IMR-90 (cell line): ENCODE results near the gene TSPAN32. TPM values are rescaled to one million over a fixed set of nuclear protein-coding genes. Genes with fewer than 3 reads are reported as not detected.

Experiments used
- ATAC-seq: fragments of 200-7000 bp; cut with Tn5 transposase; 2 replicates; pipeline ENCODE4 v1.9.1; 2020; ENCODE audit warnings: low read depth, mild to moderate bottlenecking, moderate library complexity
- BruUV-seq: library from RNA; stranded (reverse); fragments of 400-500 nt; replicated peaks from 2 replicates; lab custom pipeline; 2021; lab: Mats Ljungman, UMichigan
- CTCF ChIA-PET: fragments of 300-600 bp; formaldehyde crosslinking; extraction: SDS; loops from one replicate; lab custom pipeline; 2021; ENCODE audit warnings: antibody characterized with exemption; lab: Yijun Ruan, JAX
- POLR2A ChIA-PET: fragments of 300-600 bp; sonication (Branson Sonifier 250); formaldehyde crosslinking; loops from one replicate; lab custom pipeline; 2022; ENCODE audit warnings: antibody characterized with exemption; ENCODE audit not compliant: unreplicated experiment; lab: Charles Lee
- DNase-seq: peaks from one replicate; pipeline ENCODE4 v3.0.0; 2013
- H2AFZ ChIP-seq: replicated peaks from 2 replicates; pipeline ENCODE3; 2013; ENCODE audit warnings: low read length, mild to moderate bottlenecking; ENCODE audit not compliant: poor library complexity
- H2AK5ac ChIP-seq: 2 replicates; pipeline ENCODE4 v1.6.1; 2013; ENCODE audit warnings: low read depth, low read length, inconsistent platforms
- H2AK9ac ChIP-seq: replicated peaks from 2 replicates; pipeline ENCODE3; 2013; ENCODE audit warnings: mild to moderate bottlenecking, low read depth, low read length, moderate library complexity; ENCODE audit not compliant: poor library complexity
- H2BK120ac ChIP-seq: 2 replicates; pipeline ENCODE4 v1.6.1; 2013; ENCODE audit warnings: low read depth, low read length, inconsistent platforms
- H2BK15ac ChIP-seq: 3 replicates; pipeline ENCODE4 v1.6.1; 2013; ENCODE audit warnings: low read depth, low read length, inconsistent platforms
- H2BK20ac ChIP-seq: 2 replicates; pipeline ENCODE4 v1.6.1; 2013; ENCODE audit warnings: low read depth, mild to moderate bottlenecking, inconsistent platforms, low read length, moderate library complexity
- H2BK5ac ChIP-seq: 2 replicates; pipeline ENCODE4 v1.6.1; 2013; ENCODE audit warnings: mild to moderate bottlenecking, low read depth, low read length, inconsistent platforms; ENCODE audit not compliant: poor library complexity, severe bottlenecking
- H3K14ac ChIP-seq: replicated peaks from 2 replicates; pipeline ENCODE4 v1.6.1; 2013; ENCODE audit warnings: low read depth, low read length, inconsistent platforms
- H3K18ac ChIP-seq: 2 replicates; pipeline ENCODE4 v1.6.1; 2013; ENCODE audit warnings: low read depth, low read length, control low read depth
- H3K23ac ChIP-seq: 2 replicates; pipeline ENCODE4 v1.6.1; 2013; ENCODE audit warnings: low read depth, low read length, inconsistent platforms
- H3K27ac ChIP-seq: 2 replicates; pipeline ENCODE4 v1.5.1; 2013; ENCODE audit warnings: mild to moderate bottlenecking, control low read depth, low read length; ENCODE audit not compliant: insufficient read depth
- H3K27me3 ChIP-seq: 2 replicates; pipeline ENCODE4 v1.6.1; 2013; ENCODE audit warnings: low read length; ENCODE audit not compliant: control insufficient read depth, insufficient read depth
- H3K36me3 ChIP-seq: 2 replicates; pipeline ENCODE4 v1.6.1; 2013; ENCODE audit warnings: low read length, mixed read lengths; ENCODE audit not compliant: control insufficient read depth, insufficient read depth
- H3K4ac ChIP-seq: 2 replicates; pipeline ENCODE4 v1.6.1; 2013; ENCODE audit warnings: low read depth, low read length, inconsistent platforms
- H3K4me1 ChIP-seq: 2 replicates; pipeline ENCODE4 v1.6.1; 2013; ENCODE audit warnings: low read length, mixed read lengths; ENCODE audit not compliant: control insufficient read depth, insufficient read depth
- H3K4me2 ChIP-seq: 2 replicates; pipeline ENCODE4 v1.6.1; 2013; ENCODE audit warnings: low read depth, mild to moderate bottlenecking, control low read depth, low read length, moderate library complexity
- H3K4me3 ChIP-seq: 2 replicates; pipeline ENCODE4 v1.5.1; 2013; ENCODE audit warnings: low read depth, mild to moderate bottlenecking, control low read depth, low read length, moderate library complexity; ENCODE audit not compliant: insufficient read depth
- H3K56ac ChIP-seq: 2 replicates; pipeline ENCODE4 v1.6.1; 2013; ENCODE audit warnings: low read length, inconsistent platforms; ENCODE audit not compliant: insufficient read depth; ENCODE audit errors: extremely low read depth
- H3K79me1 ChIP-seq, 2 experiments: 2 replicates each; pipeline ENCODE4 v1.6.1; 2013; ENCODE audit warnings: low read length in 2 of 2, inconsistent platforms in 1 of 2, low read depth in 1 of 2
- H3K9ac ChIP-seq: 2 replicates; pipeline ENCODE4 v1.6.1; 2013; ENCODE audit warnings: low read depth, low read length, control low read depth
- H3K9me1 ChIP-seq: 2 replicates; pipeline ENCODE4 v1.6.1; 2013; ENCODE audit warnings: low read length, inconsistent platforms; ENCODE audit not compliant: insufficient read depth
- H3K9me3 ChIP-seq: 2 replicates; pipeline ENCODE4 v1.6.1; 2013; ENCODE audit warnings: low read length; ENCODE audit not compliant: control insufficient read depth, insufficient read depth
- H4K20me1 ChIP-seq: 2 replicates; pipeline ENCODE4 v1.6.1; 2013; ENCODE audit warnings: low read length, inconsistent platforms; ENCODE audit not compliant: insufficient read depth
- H4K5ac ChIP-seq: 2 replicates; pipeline ENCODE4 v1.6.1; 2013; ENCODE audit warnings: mild to moderate bottlenecking, low read depth, low read length, control low read depth
- H4K8ac ChIP-seq, 2 experiments: 2 replicates each; pipeline ENCODE4 v1.6.1; 2013; ENCODE audit warnings: low read depth in 2 of 2, low read length in 2 of 2, control low read depth in 1 of 2, inconsistent platforms in 1 of 2
- H4K91ac ChIP-seq: 2 replicates; pipeline ENCODE4 v1.6.1; 2013; ENCODE audit warnings: low read depth, low read length, inconsistent platforms; ENCODE audit not compliant: insufficient read depth
- NFE2L2 ChIP-seq: fragments of 150-350 bp; IDR thresholded peaks from 2 replicates; pipeline ENCODE4 v1.6.1; 2016; ENCODE audit warnings: low read depth, mild to moderate bottlenecking, low read length
- SMC3 ChIP-seq: fragments of 150-350 bp; IDR thresholded peaks from 2 replicates; pipeline ENCODE4 v1.6.1; 2016; ENCODE audit warnings: low read depth, mild to moderate bottlenecking, antibody characterized with exemption, low read length, moderate library complexity
- WGBS, 2 experiments: methylation state at CpG; one replicate each; pipeline versions ENCODE4 v1.1.5 to v1.1.7; 2013; ENCODE audit warnings: missing lambda C conversion rate in 2 of 2; ENCODE audit not compliant: insufficient read length in 1 of 2; ENCODE audit errors: extremely low coverage in 2 of 2; 5-methylcytosine and 5-hydroxymethylcytosine counted together
- dilution Hi-C: fragments of 300-500 bp; cut with HindIII; formaldehyde crosslinking; loops from one replicate; pipeline ENCODE4 v1.14.3; 2018; ENCODE audit warnings: low sequenced_read_pairs; ENCODE audit not compliant: unreplicated experiment
- in situ Hi-C: fragments of 300-500 bp; cut with MboI; formaldehyde crosslinking; loops from 3 replicates; pipeline ENCODE4 v1.14.3; 2019; ENCODE audit warnings: low sequenced_read_pairs, inconsistent platforms, mixed read lengths
- intact Hi-C: fragments of 100-400 bp; cut with micrococcal nuclease; formaldehyde crosslinking; loops from 2 replicates; pipeline ENCODE4 v1.10.0; 2022
- polyA plus RNA-seq, 3 experiments: library from polyadenylated mRNA; depleted of rRNA; stranded (reverse); fragments of >200 nt; gene quantifications; 2 replicates each; pipeline ENCODE4 v1.2.3, GENCODE V29; 2012; ENCODE audit warnings: low replicate concordance in 1 of 3
- total RNA-seq: library from RNA; depleted of rRNA; stranded (reverse); fragments of >200 nt; gene quantifications from 2 replicates; pipeline ENCODE4 v1.2.3, GENCODE V29; 2012

The TSPAN32 gene
- total and polyA plus RNA-seq, 2 of the 4 experiments (the other 2 are of a cell fraction): 0.07 TPM; not detected in 1

DNA sequence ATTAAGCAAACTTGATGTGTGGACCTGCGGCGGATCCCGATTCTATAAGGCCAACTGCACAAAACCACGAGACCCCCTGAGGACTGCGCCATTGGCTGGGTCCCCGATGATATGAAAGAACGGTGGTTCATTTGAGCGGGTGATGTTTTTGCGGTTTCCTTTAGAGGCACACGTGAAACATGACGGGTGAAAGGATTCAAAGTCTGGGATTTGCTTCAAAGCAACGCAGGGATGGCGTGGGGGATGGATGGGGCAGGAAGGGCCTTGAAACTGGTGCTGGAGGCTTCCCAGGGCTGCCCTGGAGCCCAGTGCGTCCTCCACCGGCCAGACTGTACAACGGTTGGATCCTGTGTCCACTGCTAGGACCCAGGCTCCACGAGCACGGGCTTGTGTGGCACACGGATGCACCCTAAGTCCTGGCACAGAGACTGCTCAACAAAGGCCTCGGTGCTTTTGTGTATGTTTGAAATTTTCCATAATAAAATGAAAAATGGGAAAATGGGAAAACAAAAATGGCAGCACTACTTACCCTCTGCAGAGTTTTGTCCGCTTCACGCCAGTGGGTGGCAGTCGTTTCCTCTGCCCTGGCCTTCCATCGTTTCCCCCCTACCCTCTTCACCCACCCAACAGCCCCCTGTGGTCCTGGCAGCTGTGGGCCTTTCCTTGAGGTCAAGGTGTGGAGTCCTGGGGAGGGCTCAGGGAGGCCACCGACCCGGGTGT lies 35.1 kb upstream of the TSPAN32 start:
- ChIA-PET POLR2A (no interaction called here), CTCF (no interaction called here)
- no peak overlapping the region for H3K4me2 ChIP-seq
- no peak overlapping the region for H4K5ac ChIP-seq
- no TSS peak for BruUV-seq
- no peak overlapping the region for H3K4ac ChIP-seq
- no peaks in the 10 kb centered on the region for H3K9me1 ChIP-seq
- no peaks in the 10 kb centered on the region for H3K9me3 ChIP-seq
- no peaks in the 10 kb centered on the region for H4K20me1 ChIP-seq
- no peaks in the 10 kb centered on the region for H3K4me1 ChIP-seq
- H3K14ac ChIP-seq: no peak overlapping the region
- no peak overlapping the region for H3K9ac ChIP-seq
- no peak overlapping the region for H2BK20ac ChIP-seq
- dilution Hi-C loops: no loop called here
- DNase-seq: no peak
- WGBS, 2 experiments: 83% methylated on average over 8 of the region's 26 CpGs; no CpG with 5 or more reads in 1 of the 2 experiments
- TF ChIP-seq NFE2L2 (no peak), SMC3 (no peak)
- intact Hi-C loops: no loop called here
- no peaks in the 10 kb centered on the region for H3K36me3 ChIP-seq
- no peak overlapping the region for H2BK15ac ChIP-seq
- no peak overlapping the region for H2AK9ac ChIP-seq
- no peak overlapping the region for H2BK5ac ChIP-seq
- no peak overlapping the region for H4K8ac ChIP-seq
- no peaks in the 10 kb centered on the region for H3K79me1 ChIP-seq
- H4K91ac ChIP-seq: no peak overlapping the region
- no peak overlapping the region for H2AFZ ChIP-seq
- H2BK120ac ChIP-seq: no peak overlapping the region
- H2AK5ac ChIP-seq: no peak overlapping the region
- H3K18ac ChIP-seq: no peak overlapping the region
- no peak overlapping the region for H3K4me3 ChIP-seq
- no peak overlapping the region for H3K56ac ChIP-seq
- in situ Hi-C loops: no loop called here
- no peak for ATAC-seq
- no peak overlapping the region for H3K23ac ChIP-seq
- H3K27ac ChIP-seq: no peak overlapping the region
- peaks cover 63% of the 10 kb centered on the region for H3K27me3 ChIP-seq
